K562 (cell line): Measurements from ENCODE around the gene NMNAT1. TPM values are rescaled to one million over a fixed set of nuclear protein-coding genes. Genes with fewer than 3 reads are reported as not detected.

Experiments
- ATF6 ChIP-seq: sonication (generic); formaldehyde crosslinking; IDR thresholded peaks from 2 replicates; pipeline ENCODE4 v1.4.0; 2020; ENCODE audit warnings: mild to moderate bottlenecking, missing genetic modification reagents
- BRCA1 ChIP-seq, 2 experiments: fragments of 450-650 bp in 1 of 2; sonication (generic) in 1 of 2; formaldehyde crosslinking in 1 of 2; IDR thresholded peaks; 2 replicates each; pipeline versions ENCODE4 v1.5.0 to v1.6.1; 2017 to 2020; ENCODE audit warnings: mild to moderate bottlenecking in 1 of 2, missing genetic modification reagents in 1 of 2
- CCNT2 ChIP-seq: IDR thresholded peaks from 2 replicates; pipeline ENCODE4 v1.6.1; 2011; ENCODE audit warnings: borderline replicate concordance, low read depth, mild to moderate bottlenecking, moderate library complexity, mixed read lengths, low read length; ENCODE audit not compliant: insufficient read length; ENCODE audit errors: extremely low read depth
- NR4A1 ChIP-seq, 2 experiments: fragments of 250-450 bp in 1 of 2; fragments of 450-650 bp in 1 of 2; sonication (Bioruptor Pico) in 1 of 2; IDR thresholded peaks; 2 replicates each; pipeline versions ENCODE4 v1.4.0 to v1.6.1; 2016 to 2020; ENCODE audit warnings: mild to moderate bottlenecking in 2 of 2, missing compliant biosample characterization in 1 of 2, missing genetic modification characterization in 1 of 2, moderate library complexity in 1 of 2
- PML ChIP-seq: IDR thresholded peaks from 2 replicates; pipeline ENCODE4 v1.6.1; 2012; ENCODE audit warnings: low read length, inconsistent platforms
- SOX6 ChIP-seq: fragments of 450-650 bp; IDR thresholded peaks from 2 replicates; pipeline ENCODE4 v1.6.1; 2014; ENCODE audit warnings: mild to moderate bottlenecking
- SPI1 ChIP-seq: IDR thresholded peaks from 2 replicates; pipeline ENCODE4 v1.6.1; 2011; ENCODE audit warnings: low read depth, low read length, control low read depth, borderline replicate concordance
- SUPT5H ChIP-seq: fragments of 450-650 bp; IDR thresholded peaks from 2 replicates; pipeline ENCODE4 v1.6.1; 2016
- ZBTB9 ChIP-seq: fragments of 450-650 bp; formaldehyde crosslinking; IDR thresholded peaks from 2 replicates; pipeline ENCODE4 v1.4.0; 2020; ENCODE audit warnings: mild to moderate bottlenecking, moderate library complexity
- ZC3H4 ChIP-seq: sonication (generic); formaldehyde crosslinking; IDR thresholded peaks from 2 replicates; pipeline ENCODE4 v1.9.0; 2021; ENCODE audit warnings: missing genetic modification reagents, borderline replicate concordance
- polyA plus RNA-seq, 8 experiments: library from polyadenylated mRNA; depleted of rRNA in 4 of 8; stranded (reverse) in 5 of 8; unstranded in 3 of 8; fragments of >200 nt; fragmentation: Nextera tagmentation in 2 of 8; fragmentation: Illumina TruSeq in 1 of 8; extraction: Ambion mirVana in 2 of 8; extraction: Trizol in 1 of 8; gene quantifications; 2 replicates each; pipeline versions ENCODE4 v1.2.1 to v1.2.3, GENCODE V29; 2011 to 2014; ENCODE audit warnings: inconsistent platforms in 1 of 8, missing spikeins in 1 of 8
- total RNA-seq, 7 experiments: library from RNA; depleted of rRNA in 6 of 7; stranded (reverse); fragments of >200 nt in 6 of 7; fragmentation: Illumina TruSeq in 2 of 7; extraction: Trizol in 2 of 7; gene quantifications; 2 replicates each; pipeline versions ENCODE4 v1.2.1 to v1.2.3, GENCODE V29; 2011 to 2021; ENCODE audit warnings: low replicate concordance in 1 of 7
- TF ChIP-seq, protein P1 (sequence below), 2 experiments: fragments of 450-650 bp in 1 of 2; sonication (generic) in 1 of 2; formaldehyde crosslinking in 1 of 2; IDR thresholded peaks; 2 replicates each; pipeline versions ENCODE4 v1.7.1 to v1.9.0; 2016 to 2022; ENCODE audit warnings: inconsistent platforms in 1 of 2, mild to moderate bottlenecking in 1 of 2, missing genetic modification reagents in 1 of 2

Gene NMNAT1
- total and polyA plus RNA-seq, 9 of the 15 experiments (the other 6 are each of a cell fraction or from before 2014, with no cell fraction given): 5.1 to 14.6 (median 12.1) TPM

- TF ChIP-seq, protein P1, sequence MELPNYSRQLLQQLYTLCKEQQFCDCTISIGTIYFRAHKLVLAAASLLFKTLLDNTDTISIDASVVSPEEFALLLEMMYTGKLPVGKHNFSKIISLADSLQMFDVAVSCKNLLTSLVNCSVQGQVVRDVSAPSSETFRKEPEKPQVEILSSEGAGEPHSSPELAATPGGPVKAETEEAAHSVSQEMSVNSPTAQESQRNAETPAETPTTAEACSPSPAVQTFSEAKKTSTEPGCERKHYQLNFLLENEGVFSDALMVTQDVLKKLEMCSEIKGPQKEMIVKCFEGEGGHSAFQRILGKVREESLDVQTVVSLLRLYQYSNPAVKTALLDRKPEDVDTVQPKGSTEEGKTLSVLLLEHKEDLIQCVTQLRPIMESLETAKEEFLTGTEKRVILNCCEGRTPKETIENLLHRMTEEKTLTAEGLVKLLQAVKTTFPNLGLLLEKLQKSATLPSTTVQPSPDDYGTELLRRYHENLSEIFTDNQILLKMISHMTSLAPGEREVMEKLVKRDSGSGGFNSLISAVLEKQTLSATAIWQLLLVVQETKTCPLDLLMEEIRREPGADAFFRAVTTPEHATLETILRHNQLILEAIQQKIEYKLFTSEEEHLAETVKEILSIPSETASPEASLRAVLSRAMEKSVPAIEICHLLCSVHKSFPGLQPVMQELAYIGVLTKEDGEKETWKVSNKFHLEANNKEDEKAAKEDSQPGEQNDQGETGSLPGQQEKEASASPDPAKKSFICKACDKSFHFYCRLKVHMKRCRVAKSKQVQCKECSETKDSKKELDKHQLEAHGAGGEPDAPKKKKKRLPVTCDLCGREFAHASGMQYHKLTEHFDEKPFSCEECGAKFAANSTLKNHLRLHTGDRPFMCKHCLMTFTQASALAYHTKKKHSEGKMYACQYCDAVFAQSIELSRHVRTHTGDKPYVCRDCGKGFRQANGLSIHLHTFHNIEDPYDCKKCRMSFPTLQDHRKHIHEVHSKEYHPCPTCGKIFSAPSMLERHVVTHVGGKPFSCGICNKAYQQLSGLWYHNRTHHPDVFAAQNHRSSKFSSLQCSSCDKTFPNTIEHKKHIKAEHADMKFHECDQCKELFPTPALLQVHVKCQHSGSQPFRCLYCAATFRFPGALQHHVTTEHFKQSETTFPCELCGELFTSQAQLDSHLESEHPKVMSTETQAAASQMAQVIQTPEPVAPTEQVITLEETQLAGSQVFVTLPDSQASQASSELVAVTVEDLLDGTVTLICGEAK (IDR thresholded peaks at IDR 0.05): no peak
- TF ChIP-seq, protein P1 (CRISPR knock-in tag; IDR thresholded peaks at IDR 0.05): no peak; the same call in 1 of the 2 replicates
- TF ChIP-seq SPI1 (peak; percentile 52; the same call in 1 of the 2 replicates), SUPT5H (peak; percentile 81), ZBTB9 (peak; percentile 44; the same call in 1 of the 2 replicates), NR4A1 (CRISPR knock-in tag; IDR thresholded peaks at IDR 0.05) (0 out of 2 replicates have a peak, but pooled peaks have one; percentile 11), NR4A1 (tag; IDR thresholded peaks at IDR 0.05) (no peak; the same call in 1 of the 2 replicates), CCNT2 (peak; percentile 92), ZC3H4 (CRISPR knock-in tag) (peak; percentile 12; the same call in 1 of the 2 replicates), SOX6 (peak; percentile 50; the same call in 1 of the 2 replicates), ATF6 (CRISPR knock-in tag) (0 out of 2 replicates have a peak, but pooled peaks have one; percentile 35), PML (peak; percentile 64), BRCA1 (IDR thresholded peaks at IDR 0.05) (no peak), BRCA1 (CRISPR knock-in tag; IDR thresholded peaks at IDR 0.05) (no peak)
Measured at GRCh38 chr1:10032590-10033358, 89.5 kb downstream of the NMNAT1 start, which contains the start of gene UBE4B (continued).
